Ovary (tissue), 3 donors: ENCODE data around the gene HYAL3.

Experiments
- CTCF ChIP-seq, 3 donors: fragments of 450-650 bp in 2 of 3; fragments of 200-600 bp in 1 of 3; IDR thresholded peaks; one replicate each; pipeline versions ENCODE4 v1.5.1 to v1.8.0; 2016 to 2022; ENCODE audit warnings: antibody characterized with exemption in 3 of 3, mild to moderate bottlenecking in 1 of 3
- POLR2A ChIP-seq: fragments of 450-650 bp; IDR thresholded peaks from one replicate; pipeline ENCODE4 v1.6.1; 2017; ENCODE audit warnings: antibody characterized with exemption, mild to moderate bottlenecking, moderate library complexity
- donor health status: DM: no; HTN: no; CAD: no.

- TF ChIP-seq CTCF (IDR thresholded peaks at IDR 0.05) (no peak), POLR2A (no peak)
Observed at GRCh38 chr3:50276762-50277101, 22.5 kb downstream of the HYAL3 start.
